ENCODE measurements around the gene SPEN.

- TF ChIP-seq CTCF (IDR thresholded peaks at IDR 0.05): no peak
- no peak for TF ChIP-seq ZFX (IDR thresholded peaks at IDR 0.05; ENCODE audit: borderline replicate concordance)
Observed at GRCh38 chr1:15947382-15948090, 100.0 kb downstream of the SPEN start.

Measured in 22Rv1 (cell line).